Measurements from ENCODE around the gene KLRB1. TPM values are rescaled to one million over a fixed set of nuclear protein-coding genes. Genes with fewer than 3 reads are reported as not detected.
"Not testable (repeated sequence)": the region's sequence is repeated elsewhere in the genome, so short reads cannot be mapped to it uniquely, and the experiment has no call there.

Gene KLRB1
- total RNA-seq, 2 donors from 2014 or later = 6.8 to 11.6 TPM

GRCh38 chr12:9606247-9606646, 1.5 kb downstream of the KLRB1 start:
- Mint-ChIP-seq H3K27ac (peak overlapping the region; percentile 83), H3K9me3 (no peaks in the 10 kb centered on the region), H3K4me3 (peak overlapping the region; percentile 83), H3K4me1 (peaks cover 28% of the 10 kb centered on the region), H3K36me3 (ENCODE audit: low read depth) (no peaks in the 10 kb centered on the region), H3K27me3 (no peaks in the 10 kb centered on the region)
- ATAC-seq (replicated peaks) = peak; percentile 29

- ATAC-seq (replicated peaks) = no peak
- Mint-ChIP-seq H3K4me1 (peaks cover 25% of the 10 kb centered on the region), H3K4me3 (peak overlapping the region; percentile 83), H3K27ac (peak overlapping the region; percentile 83), H3K9me3 (no peaks in the 10 kb centered on the region), H3K27me3 (no peaks in the 10 kb centered on the region), H3K36me3 (ENCODE audit: low read depth) (no peaks in the 10 kb centered on the region)
Measured at GRCh38 chr12:9605483-9605882, 2.2 kb downstream of the KLRB1 start.

GRCh38 chr12:9604287-9604686, 3.4 kb downstream of the KLRB1 start:
- H3K36me3 Mint-ChIP-seq (ENCODE audit: low read depth) = peaks cover 8% of the 10 kb centered on the region
- peak overlapping the region; percentile 83 for H3K4me3 Mint-ChIP-seq
- no peaks in the 10 kb centered on the region for H3K27me3 Mint-ChIP-seq
- peaks cover 26% of the 10 kb centered on the region for H3K4me1 Mint-ChIP-seq
- peak; percentile 73 for ATAC-seq (replicated peaks)
- no peaks in the 10 kb centered on the region for H3K9me3 Mint-ChIP-seq
- no peak overlapping the region for H3K27ac Mint-ChIP-seq

- H3K4me1 Mint-ChIP-seq = peaks cover 13% of the 10 kb centered on the region
- not testable (repeated sequence) for H3K27me3 Mint-ChIP-seq; ATAC-seq (replicated peaks); H3K9me3 Mint-ChIP-seq; H3K27ac Mint-ChIP-seq; H3K4me3 Mint-ChIP-seq
- H3K36me3 Mint-ChIP-seq (ENCODE audit: low read depth) = peaks cover 28% of the 10 kb centered on the region
Measured at GRCh38 chr12:9600426-9600825, 7.3 kb downstream of the KLRB1 start.

- Mint-ChIP-seq H3K9me3 (no peaks in the 10 kb centered on the region), H3K27ac (no peak overlapping the region), H3K4me1 (peaks cover 9% of the 10 kb centered on the region), H3K4me3 (no peak overlapping the region), H3K27me3 (no peaks in the 10 kb centered on the region), H3K36me3 (ENCODE audit: low read depth) (peaks cover 35% of the 10 kb centered on the region)
- no peak for ATAC-seq (replicated peaks)
Measured at GRCh38 chr12:9598363-9598762, 9.4 kb downstream of the KLRB1 start.

- Mint-ChIP-seq H3K4me3 (no peak overlapping the region), H3K27me3 (no peaks in the 10 kb centered on the region), H3K4me1 (peaks cover 6% of the 10 kb centered on the region), H3K9me3 (no peaks in the 10 kb centered on the region), H3K36me3 (ENCODE audit: low read depth) (peaks cover 35% of the 10 kb centered on the region), H3K27ac (no peak overlapping the region)
- ATAC-seq (replicated peaks) = no peak
Measured at GRCh38 chr12:9597365-9597764, 10.4 kb downstream of the KLRB1 start.

- Mint-ChIP-seq H3K4me1 (no peaks in the 10 kb centered on the region), H3K4me3 (no peak overlapping the region), H3K36me3 (ENCODE audit: low read depth) (peaks cover 8% of the 10 kb centered on the region), H3K27ac (no peak overlapping the region), H3K27me3 (no peaks in the 10 kb centered on the region), H3K9me3 (peaks cover 3% of the 10 kb centered on the region)
- no peak for ATAC-seq (replicated peaks)
Measured at GRCh38 chr12:9590441-9590840, 17.3 kb downstream of the KLRB1 start.

- Mint-ChIP-seq H3K27me3 (no peaks in the 10 kb centered on the region), H3K9me3 (peaks cover 3% of the 10 kb centered on the region), H3K4me1 (no peaks in the 10 kb centered on the region), H3K36me3 (ENCODE audit: low read depth) (no peaks in the 10 kb centered on the region), H3K4me3 (no peak overlapping the region), H3K27ac (no peak overlapping the region)
- no peak for ATAC-seq (replicated peaks)
Measured at GRCh38 chr12:9588749-9589148, 19.0 kb downstream of the KLRB1 start.

GRCh38 chr12:9587987-9588600, 19.6 kb downstream of the KLRB1 start:
- Mint-ChIP-seq H3K27me3 (no peaks in the 10 kb centered on the region), H3K4me1 (no peaks in the 10 kb centered on the region), H3K36me3 (ENCODE audit: low read depth) (no peaks in the 10 kb centered on the region), H3K4me3 (no peak overlapping the region), H3K27ac (no peak overlapping the region), H3K9me3 (peaks cover 3% of the 10 kb centered on the region)
- no peak for ATAC-seq (replicated peaks)

- ATAC-seq (replicated peaks); H3K36me3 Mint-ChIP-seq (ENCODE audit: low read depth); H3K27ac Mint-ChIP-seq; H3K4me1 Mint-ChIP-seq; H3K4me3 Mint-ChIP-seq; H3K9me3 Mint-ChIP-seq; H3K27me3 Mint-ChIP-seq: not testable (repeated sequence)
Measured at GRCh38 chr12:9577729-9578128, 30.0 kb downstream of the KLRB1 start.

- not testable (repeated sequence) for H3K9me3 Mint-ChIP-seq; H3K36me3 Mint-ChIP-seq (ENCODE audit: low read depth); H3K4me1 Mint-ChIP-seq; H3K4me3 Mint-ChIP-seq; H3K27me3 Mint-ChIP-seq; ATAC-seq (replicated peaks); H3K27ac Mint-ChIP-seq
Measured at GRCh38 chr12:9567151-9567550, 40.6 kb downstream of the KLRB1 start.

- H3K27me3 Mint-ChIP-seq; H3K9me3 Mint-ChIP-seq; H3K4me1 Mint-ChIP-seq; H3K4me3 Mint-ChIP-seq; H3K36me3 Mint-ChIP-seq (ENCODE audit: low read depth); ATAC-seq (replicated peaks); H3K27ac Mint-ChIP-seq: not testable (repeated sequence)
Measured at GRCh38 chr12:9566113-9566512, 41.6 kb downstream of the KLRB1 start.

GRCh38 chr12:9564418-9564817, 43.3 kb downstream of the KLRB1 start:
- not testable (repeated sequence) for H3K27ac Mint-ChIP-seq; H3K36me3 Mint-ChIP-seq (ENCODE audit: low read depth); H3K9me3 Mint-ChIP-seq; H3K4me1 Mint-ChIP-seq; ATAC-seq (replicated peaks); H3K27me3 Mint-ChIP-seq; H3K4me3 Mint-ChIP-seq

- H3K4me3 Mint-ChIP-seq; H3K4me1 Mint-ChIP-seq; H3K9me3 Mint-ChIP-seq; H3K27ac Mint-ChIP-seq; H3K27me3 Mint-ChIP-seq; H3K36me3 Mint-ChIP-seq (ENCODE audit: low read depth); ATAC-seq (replicated peaks): not testable (repeated sequence)
Measured at GRCh38 chr12:9562841-9563453, 44.8 kb downstream of the KLRB1 start.

GRCh38 chr12:9545489-9545888, 62.2 kb downstream of the KLRB1 start:
- not testable (repeated sequence) for H3K27ac Mint-ChIP-seq; H3K27me3 Mint-ChIP-seq; H3K9me3 Mint-ChIP-seq; H3K4me1 Mint-ChIP-seq; H3K4me3 Mint-ChIP-seq; H3K36me3 Mint-ChIP-seq (ENCODE audit: low read depth); ATAC-seq (replicated peaks)

Measured in activated T-helper 17 cell treated with anti-CD3 and anti-CD28 coated beads, Interleukin-2, amount 50 U/mL, for 72 hours (primary cell).